HPDE6-E6E7 (cell line): ENCODE data around the gene ZCCHC24.
"Not testable (repeated sequence)": the region's sequence is repeated elsewhere in the genome, so short reads cannot be mapped to it uniquely, and the experiment has no call there.

Source experiments
- DNase-seq: peaks from one replicate; pipeline ENCODE4 v3.0.0; 2011; ENCODE audit warnings: missing footprints; ENCODE audit errors: extremely low spot score

Gene ZCCHC24

DNA sequence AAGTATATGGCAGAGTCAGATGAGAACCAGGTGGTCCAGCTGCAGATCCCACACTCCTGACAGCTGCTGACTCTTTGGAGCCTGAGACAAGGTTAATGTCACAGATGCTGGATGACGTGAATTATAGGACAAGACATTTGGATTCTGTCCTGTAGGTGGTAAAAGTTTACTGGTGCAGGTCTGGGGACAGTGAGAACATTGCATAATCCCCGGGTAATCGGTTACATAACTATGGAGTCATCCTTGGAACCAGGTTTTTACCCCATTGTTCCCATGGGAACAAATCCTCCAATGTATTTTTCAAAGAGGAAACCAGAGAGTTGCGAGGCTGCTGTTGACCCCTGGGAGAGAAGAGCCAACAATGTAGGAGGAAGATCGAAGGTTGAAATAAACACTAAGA, 27.5 kb upstream of the ZCCHC24 start:
- no peak for DNase-seq

DNA sequence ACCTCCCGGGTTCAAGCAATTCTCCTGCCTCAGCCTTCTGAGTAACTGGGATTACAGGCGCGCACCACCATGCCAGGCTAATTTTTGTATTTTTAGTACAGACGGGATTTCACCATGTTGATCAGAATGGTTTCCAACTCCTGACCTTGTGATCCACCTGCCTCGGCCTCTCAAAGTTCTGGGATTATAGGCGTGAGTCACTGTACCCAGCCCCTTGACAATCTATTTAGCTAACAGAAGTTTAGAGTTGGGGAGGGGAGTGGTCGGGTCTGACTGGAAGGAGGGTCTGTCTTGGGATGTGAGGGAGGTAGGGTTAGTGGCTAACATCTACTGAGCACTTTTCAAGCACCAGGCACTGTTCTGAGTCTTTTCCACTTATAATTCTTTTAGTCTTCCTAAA, 27.0 kb upstream of the ZCCHC24 start:
- DNase-seq = no peak

DNA sequence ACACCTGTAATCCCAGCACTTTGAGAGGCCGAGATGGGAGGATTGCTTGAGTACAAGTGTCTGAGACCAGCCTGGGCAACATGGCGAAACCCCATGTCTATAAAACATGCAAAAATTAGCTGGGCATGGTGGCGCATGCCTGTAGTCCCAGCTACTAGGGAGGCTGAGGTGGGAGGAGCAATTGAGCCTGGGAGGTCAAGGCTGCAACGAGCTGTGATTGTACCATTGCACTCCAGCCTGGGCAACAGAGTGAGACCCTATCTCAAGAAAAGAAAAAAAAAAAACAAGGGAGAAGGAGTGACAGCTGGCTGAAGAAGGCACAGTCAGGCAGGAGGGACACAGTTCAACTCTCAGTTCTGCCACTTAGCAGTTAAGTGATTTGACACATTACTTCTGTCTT, 26.4 kb upstream of the ZCCHC24 start:
- DNase-seq = no peak

DNA sequence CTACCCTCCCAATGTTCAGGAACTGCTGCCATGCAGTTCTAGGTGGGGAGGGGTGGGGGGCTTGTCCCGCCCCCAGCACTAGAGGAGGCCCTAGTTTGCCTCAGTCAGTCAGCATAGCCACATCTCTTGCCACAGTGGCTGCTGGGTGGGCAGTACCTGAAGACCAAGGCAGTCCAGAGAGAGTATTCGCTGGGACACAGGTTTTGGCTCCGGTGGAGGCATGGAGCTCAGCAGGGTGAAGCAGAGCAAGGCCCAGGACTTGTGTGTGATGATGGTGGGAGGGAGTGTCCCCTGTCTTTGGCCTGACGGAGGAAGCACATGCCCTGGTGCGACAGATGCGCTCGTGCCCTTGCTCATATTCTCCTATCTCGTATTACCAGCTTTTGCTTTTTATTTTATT, 24.7 kb upstream of the ZCCHC24 start:
- no peak for DNase-seq

DNA sequence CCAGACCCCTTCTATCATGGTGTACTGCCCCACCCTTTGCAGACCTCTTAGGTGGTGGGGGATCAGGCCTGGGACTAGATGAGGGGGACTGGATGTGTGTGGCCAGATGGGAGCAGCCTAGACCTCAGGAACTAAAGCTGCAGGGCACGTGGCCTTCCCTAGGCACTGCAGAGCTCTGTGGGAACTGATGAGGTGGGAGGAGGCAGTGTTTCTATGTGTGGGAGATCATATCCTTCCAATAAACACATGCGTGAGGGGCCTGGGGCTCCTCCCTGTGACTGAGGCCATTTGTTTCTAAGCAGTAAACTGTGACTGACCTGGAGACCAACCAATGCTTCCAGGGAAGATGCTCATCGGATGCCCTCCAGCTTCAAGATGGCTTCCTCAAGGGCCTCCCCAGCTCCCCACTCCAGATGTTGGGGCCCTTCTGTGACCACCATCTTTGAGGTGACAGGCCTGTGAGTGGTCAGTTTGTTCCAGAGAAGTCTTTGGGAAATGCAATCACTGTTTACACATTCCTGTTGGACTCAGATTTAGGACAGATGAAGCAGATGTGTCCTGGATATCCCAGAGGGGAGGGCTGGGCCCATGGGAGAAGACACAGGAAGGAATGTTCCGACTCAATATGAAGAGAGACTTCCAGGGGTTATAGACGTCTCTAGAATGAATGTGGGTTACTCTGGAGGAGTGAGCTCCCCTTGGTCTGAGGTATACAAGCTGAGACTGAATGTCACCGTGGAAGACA, 23.6 kb upstream of the ZCCHC24 start:
- no peak for DNase-seq

DNA sequence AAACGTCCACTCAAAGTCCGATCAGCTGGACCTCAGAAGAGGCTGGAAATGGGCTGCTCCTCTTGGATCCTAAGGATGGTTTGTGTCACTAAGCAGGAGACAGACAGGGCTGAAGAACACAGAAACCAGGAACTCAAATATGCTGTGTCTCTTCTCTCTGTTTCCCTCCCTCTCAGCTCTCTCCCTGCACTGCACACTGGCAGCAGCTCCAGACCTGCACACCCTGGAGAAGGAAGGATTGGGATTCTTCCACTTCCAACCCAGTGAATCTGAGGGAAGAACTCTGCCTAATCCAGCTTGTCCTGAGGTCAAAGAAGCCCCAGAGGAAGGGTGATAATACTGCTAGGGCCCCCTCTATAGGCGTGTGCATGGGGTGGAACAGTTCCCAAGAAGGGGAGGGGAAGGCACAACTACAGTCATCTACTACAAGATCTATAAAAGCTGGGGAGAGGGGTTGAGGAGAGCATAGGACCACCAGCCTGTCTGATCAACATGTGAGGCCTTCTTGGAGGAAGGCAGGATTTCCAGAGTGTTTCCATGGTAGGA, 22.7 kb upstream of the ZCCHC24 start:
- DNase-seq = no peak

DNA sequence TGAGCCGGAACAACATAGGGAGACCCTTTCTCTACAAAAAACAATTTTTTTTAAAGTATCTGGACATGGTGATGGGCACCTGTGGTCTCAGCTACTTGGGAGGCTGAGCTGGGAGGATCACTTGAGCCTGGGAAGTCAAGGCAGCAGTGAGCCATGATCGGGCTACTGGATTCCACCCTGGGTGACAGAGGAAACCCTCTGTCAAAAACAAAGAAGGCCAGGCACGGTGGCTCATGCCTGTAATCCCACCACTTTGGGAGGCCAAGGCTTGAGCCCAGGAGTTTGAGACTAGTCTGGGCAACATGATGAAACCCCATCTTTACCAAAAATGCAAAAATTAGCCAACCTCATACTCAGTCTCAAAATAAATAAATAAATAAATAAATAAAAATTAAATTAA, 19.9 kb upstream of the ZCCHC24 start:
- DNase-seq = no peak

DNA sequence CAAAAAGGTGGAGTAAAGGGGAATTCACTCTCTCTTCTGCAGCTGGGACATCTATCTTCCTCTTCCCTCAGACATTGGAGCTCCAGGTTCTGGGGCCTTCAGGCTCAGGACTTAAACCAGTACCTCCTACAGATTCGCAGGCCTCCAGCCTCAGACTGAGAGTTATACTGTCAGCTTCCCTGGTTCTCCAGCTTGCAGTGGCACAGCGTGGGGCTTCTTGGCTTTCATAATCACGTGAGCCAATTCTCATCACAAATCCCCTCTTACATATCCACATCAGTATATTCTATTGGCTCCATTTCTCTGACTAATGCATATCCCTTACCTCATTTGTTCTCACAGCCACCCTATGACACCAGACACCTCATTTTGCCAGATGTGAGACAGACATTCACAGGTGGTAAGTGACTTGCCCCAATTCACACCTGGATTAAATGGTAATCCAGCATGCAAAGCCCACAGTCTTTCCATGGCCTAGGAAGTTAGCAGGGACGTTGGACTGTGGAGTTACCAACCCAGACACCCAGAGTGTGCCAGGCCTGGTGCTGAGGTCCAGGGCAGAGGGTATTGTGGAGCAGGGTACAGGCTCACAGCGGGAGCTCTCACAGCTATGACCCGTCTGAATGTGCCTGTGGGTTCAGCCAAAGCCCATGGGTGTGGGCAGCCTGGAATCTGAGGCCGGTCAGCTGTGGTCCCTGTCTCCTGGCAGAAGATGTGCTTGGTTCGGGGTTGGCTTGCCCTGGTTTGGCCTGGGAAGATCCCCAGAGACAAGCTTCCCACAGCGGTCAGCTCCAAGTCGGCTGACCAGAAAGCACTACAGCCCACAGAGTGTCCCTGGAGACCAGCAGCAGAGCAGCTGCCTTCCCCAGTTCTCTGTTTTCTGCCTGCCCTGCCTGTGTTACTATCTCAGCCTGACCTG, 18.4 kb upstream of the ZCCHC24 start:
- no peak for DNase-seq

DNA sequence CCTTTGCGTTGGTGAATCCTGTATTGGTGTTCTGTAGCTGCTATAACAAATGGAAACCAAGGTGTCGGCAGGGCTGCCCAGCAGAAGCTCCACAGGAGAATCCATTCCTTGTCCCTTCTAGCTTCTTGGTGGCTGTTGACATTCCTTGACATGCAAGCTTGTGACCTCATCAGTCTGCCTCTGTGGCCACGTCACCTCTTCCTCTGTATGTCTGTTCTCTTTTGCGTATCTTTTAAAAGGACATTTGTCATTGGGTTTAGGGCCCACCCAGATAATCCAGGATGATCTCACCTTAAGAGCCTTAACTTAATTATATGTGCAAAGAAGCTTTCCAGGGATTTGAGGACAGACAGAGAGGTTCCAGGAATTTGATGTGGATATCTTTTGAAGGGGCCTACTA, 15.3 kb upstream of the ZCCHC24 start:
- DNase-seq = no peak

DNA sequence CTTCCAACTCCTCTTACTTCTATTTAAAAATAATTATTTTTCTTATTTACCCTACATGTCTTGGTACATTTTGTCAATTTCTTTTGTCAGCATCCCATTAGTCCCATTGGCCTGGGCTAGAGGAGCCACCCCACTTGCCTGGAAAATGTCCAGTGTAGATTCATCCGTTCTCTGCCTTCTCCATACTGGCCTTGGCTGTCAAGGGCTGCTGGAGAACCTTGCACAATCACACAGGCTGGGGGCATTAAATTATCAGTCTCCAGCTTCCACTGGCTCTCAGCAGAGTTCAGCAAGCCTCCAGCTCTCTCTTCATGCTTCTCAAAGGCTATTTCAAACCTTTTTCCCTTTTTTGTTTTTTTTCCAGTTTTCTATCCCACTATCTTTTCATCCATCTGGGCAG, 13.8 kb upstream of the ZCCHC24 start:
- no peak for DNase-seq

DNA sequence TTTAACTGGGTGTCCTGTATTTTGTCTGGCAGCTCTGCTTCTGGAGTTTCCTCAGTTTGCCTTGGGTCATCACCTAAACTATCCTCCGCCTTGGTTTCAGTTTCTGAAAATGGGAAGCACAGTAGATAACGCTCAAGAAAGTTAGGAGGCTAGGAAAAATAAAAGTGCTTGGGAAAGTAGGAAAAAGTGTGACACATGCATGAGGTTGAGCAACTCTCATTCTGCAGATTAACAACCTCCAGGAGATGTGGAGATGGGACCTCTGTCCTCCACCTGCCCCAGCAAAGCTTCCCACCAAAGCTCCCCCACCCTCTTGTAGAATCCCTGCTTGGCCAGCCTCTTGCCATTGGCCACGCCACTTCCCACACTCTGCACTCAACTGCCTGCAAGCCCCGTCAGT, 13.1 kb upstream of the ZCCHC24 start:
- DNase-seq = no peak

DNA sequence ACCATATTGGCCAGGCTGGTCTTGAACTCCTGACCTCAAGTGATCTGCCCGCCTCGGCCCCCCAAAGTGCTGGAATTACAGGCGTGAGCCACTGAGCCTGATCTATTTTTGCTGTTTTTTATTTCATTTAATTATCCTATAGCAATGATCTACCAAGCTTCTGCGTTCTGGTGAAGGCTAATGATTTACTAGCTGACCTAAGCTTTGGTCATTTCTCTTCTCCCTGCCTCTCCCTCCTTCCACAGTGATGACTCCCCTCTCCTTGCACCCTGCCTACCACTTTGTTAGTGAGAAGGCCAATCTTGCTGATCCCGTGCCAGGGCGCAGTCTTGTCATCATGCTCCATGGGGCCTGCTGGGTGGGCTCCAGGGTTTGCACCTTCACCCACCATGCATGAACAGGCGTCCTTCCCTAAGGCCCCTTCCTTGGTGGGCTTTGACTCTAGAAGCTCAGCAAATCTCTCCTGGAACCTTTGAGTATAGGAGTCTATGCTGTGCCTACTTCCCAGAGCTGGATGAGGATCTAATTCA, 11.9 kb upstream of the ZCCHC24 start:
- no peak for DNase-seq

DNA sequence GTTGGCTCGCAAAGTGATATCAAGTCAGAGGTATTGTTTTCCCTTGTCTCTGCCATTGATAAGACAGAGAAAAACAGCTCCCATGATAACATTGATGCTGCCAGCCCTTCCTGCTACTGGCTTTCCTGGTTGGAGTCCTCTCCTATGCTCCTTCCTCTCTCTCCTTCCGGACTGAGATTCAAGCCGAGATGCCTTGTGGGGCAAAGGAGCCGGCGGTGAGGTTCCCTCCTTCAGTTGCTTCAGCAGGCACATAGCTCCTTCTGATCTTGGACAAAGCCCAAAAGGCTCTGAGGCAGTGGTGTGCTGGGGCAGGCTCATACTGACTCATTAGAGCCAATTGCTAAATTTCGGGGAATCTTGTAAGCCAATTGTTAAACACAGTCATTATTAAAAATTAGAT, 8.8 kb upstream of the ZCCHC24 start:
- no peak for DNase-seq

DNA sequence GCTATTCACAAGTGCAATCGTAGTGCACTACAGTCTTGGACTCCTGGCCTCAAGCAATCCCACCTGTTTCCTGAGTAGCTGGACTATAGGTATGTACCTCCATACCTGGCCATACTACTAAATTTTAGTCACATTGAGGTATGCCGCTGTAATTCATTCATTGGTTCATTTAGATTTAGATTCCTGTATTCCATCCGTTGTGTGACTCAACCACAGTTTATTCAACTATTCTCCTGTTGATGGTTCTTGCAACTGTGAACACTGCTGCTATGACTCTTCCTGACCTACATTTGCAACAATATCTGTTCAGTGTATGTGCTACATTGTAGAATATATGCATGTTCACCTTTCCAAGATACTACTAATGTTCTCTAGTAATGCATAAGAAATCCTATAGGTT, 8.0 kb upstream of the ZCCHC24 start:
- no peak for DNase-seq

DNA sequence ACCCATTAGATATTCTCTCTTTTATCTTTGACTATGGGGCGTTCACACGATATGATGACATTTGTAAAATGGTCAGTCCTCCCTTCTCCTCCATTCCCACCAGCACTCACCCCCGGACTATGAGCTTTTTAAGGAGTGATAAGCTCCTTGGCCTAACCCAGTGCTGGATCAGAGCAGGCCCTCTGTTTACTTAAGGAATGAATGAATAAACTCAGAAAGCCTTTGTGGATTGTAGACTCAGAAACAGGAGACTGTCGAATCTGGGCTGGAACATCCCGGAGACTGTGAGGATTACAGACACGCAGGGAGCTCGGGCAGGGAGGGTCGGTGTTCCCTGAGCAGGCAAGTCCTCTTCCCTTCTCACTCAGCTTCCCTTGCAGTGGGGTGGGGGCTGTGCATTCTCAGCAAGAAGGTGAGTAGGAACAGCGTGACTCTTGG, 6.8 kb upstream of the ZCCHC24 start:
- no peak for DNase-seq

DNA sequence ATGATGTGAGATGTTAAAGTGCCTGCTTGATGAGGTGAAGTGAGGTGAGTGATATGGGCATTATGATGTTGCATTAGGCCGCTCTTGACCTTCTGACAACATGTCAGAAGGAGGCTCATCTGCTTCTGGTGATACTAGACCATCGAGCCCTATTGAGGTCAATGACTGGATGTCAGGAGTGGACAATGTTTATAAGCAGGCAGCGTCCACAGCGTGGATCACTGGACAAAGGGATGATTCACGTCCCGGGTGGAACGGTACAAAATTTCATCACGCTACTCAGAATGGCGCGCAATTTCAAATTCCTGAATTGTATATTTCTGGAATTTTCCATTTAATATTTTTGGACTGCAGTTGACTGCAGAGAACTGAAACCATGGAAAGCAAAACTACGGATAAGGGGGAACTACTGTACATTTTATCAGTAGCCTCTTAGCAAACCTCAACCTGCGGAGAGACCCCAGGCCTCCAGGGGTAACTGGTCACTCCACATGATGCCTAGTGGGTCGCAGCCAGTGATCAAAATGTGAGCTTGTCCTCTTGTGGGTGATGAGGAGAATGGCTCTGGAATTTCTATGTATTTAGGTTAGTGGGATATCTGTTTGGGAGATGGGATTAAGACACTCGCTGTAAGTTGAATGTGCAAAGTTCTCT, 5.7 kb upstream of the ZCCHC24 start:
- no peak for DNase-seq

DNA sequence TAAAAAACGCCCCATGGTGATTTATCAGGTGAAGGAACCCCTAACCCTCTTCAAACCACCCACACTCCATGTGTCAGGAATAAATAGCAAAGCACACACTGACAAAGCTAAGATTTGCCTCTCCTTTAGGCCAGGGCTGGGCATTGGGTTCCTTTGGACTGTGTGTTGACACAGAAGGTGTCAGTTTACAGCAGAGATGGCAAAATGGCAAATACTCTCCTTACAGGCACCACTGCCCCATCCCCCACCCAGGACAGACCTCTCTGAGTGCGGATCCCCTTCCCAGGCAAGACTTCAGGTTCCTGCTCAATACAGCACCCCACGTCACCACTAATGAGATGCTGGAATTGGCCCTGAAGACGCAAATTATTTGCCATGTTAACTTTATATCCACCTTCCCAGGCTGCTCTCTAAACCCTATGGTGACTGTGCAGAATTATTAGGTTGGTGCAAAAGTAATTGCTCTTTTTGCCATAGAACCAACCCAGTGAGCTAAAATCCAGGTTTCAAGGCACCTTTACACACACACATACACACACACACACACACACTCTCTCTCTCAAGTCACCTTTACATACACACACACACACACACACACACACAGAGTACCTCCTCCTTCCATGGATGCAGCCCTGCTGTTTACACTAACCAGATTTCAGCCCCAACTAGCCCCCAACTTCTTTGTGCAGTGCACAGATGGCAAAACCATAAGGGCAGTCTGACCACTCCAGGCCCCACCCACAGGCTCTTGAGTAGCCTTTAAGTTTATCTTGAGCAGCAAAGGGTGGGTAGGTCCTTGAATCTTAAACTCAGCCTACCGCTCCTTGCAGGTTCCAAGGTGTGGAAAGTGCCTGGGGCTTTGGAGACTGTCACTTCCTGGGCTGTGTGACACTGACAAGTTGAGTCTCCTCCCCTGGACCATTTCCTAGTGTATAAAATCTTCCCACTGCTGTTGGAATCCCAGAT, 4.0 kb upstream of the ZCCHC24 start:
- DNase-seq = no peak

DNA sequence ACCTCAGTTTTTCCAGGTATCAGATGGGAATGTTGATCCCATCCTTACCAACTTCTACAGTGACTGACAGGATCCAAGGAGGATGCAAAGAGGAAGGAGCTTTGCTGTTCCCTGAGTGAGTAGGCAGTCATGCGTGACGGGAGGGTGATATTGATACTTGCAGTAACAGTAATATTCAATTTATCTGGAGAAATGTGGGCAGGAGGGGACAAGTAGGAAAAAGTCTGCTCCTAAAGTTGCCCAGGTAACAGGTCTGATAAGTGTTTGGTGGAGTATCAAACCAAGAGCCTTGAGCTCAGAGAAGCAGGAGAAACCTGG, 3.3 kb upstream of the ZCCHC24 start:
- DNase-seq = no peak

DNA sequence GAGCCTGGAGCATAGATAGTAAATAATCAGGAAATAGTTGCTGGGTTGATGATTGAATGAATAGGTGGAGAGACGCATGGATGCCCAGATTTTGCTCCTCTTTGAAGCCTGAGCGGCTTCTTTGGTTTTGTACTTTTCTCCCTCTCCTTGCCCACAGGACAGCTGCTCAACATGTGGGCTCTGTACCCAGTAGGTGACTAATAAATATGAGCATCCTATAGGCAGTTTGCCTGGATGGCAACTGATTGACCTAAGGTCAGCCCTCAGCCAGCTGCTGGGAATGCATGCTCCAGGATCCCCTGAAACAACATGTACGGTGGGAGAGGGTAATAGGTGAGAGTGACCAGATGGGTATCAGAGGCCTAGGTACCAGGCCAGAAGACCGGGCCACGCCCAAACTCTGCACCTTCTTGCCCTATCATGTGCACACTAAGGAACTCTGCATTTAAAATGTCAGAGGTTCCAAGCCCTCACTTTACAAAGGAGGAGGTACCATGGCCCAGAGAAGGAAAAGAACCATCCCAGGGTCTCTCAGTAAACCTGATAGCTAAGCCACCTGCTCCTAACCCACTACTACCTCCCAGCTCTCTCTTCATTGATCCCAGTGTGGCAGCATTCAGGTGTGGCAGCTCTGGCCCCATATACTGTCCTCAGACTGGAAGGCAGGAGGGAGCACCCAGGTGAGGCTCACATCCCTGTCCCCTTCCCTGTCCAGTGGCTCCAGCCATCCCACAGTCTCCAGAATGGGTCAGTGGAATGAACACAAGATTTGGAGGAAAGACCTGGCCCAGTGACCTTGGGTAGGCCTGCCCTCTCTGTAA, 2.7 kb upstream of the ZCCHC24 start:
- DNase-seq = no peak

DNA sequence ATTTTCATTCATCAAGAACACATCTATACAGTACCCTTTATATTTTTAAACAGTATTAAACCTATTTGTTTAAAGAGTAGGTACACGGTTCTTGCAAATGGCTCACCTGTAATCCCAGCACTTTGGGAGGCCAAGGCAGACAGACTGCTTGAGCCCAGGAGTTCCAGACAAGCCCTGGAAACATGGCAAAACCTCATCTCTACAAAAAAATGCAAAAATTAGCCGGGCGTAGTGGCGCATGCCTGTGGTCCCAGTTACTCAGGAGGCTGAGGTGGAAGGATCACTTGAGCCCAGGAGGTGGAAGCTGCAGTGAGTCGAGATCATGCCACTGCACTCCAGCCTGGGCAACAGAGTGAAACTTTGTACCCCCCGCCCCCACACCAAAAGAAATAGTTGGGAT, 1.8 kb upstream of the ZCCHC24 start:
- not testable (repeated sequence) for DNase-seq
